ENCODE measurements around the gene ANKRD40.

DNA sequence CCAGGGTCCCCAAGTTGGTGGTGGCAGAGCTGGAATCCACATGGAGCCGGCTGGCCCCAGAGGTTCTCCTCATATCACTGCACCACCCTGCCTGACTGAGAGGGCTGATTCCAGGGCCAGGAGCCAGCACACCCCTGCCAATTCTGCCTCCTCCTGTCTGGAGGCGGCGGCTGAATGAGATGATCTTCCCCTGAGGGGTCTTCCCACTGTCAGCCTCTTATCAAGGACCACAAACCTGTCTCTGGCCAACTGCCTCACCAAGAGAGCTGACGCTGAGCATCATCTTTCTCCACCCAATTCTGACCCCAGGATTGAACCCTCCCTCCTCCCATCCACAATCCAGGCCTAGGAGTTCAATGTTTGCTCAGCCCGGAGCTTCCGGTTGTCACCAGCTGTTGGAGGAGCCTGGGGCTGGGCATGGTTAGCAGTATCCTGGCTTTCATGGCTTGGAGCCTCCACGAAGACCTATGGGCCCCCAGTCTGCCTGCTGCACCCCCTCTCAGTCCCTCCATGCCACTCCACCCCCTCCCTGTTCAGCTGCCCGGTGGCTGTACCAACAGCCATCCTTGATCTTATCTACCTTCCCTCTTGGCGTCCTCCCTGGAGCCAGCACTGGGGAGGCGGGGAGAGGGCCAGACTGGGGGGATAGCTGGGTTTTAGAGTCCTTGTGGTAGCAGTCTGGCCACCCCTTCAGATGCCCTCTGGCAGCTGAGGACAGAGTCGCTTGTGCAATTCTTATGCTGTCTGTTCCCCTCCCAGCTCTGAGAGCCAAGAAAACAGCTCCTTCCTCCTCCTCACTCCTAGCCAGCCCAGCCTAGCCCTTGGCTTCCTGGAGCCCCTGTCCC is 47.5 kb downstream of the ANKRD40 start:
- TF ChIP-seq, protein P1, sequence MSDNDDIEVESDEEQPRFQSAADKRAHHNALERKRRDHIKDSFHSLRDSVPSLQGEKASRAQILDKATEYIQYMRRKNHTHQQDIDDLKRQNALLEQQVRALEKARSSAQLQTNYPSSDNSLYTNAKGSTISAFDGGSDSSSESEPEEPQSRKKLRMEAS (IDR thresholded peaks at IDR 0.05): no peak
- TF ChIP-seq, protein P2, sequence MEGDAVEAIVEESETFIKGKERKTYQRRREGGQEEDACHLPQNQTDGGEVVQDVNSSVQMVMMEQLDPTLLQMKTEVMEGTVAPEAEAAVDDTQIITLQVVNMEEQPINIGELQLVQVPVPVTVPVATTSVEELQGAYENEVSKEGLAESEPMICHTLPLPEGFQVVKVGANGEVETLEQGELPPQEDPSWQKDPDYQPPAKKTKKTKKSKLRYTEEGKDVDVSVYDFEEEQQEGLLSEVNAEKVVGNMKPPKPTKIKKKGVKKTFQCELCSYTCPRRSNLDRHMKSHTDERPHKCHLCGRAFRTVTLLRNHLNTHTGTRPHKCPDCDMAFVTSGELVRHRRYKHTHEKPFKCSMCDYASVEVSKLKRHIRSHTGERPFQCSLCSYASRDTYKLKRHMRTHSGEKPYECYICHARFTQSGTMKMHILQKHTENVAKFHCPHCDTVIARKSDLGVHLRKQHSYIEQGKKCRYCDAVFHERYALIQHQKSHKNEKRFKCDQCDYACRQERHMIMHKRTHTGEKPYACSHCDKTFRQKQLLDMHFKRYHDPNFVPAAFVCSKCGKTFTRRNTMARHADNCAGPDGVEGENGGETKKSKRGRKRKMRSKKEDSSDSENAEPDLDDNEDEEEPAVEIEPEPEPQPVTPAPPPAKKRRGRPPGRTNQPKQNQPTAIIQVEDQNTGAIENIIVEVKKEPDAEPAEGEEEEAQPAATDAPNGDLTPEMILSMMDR (IDR thresholded peaks at IDR 0.05 in 2 of 3, conservative IDR thresholded peaks at IDR 0.05 in 1 of 3; ENCODE audit: borderline replicate concordance in 1 of 3, insufficient read depth in 1 of 3, low read depth in 2 of 3, low read length in 2 of 3): no peak
- no peak for TF ChIP-seq POLR2AphosphoS5 (IDR thresholded peaks at IDR 0.05; ENCODE audit: low read depth, low read length)
- TF ChIP-seq YY1 (IDR thresholded peaks at IDR 0.05; ENCODE audit: extremely low read depth, insufficient replicate concordance, low read depth, low read length): no peak
- TF ChIP-seq RAD21 (IDR thresholded peaks at IDR 0.05; ENCODE audit: low read depth): no peak
- no peak for TF ChIP-seq POLR2A (IDR thresholded peaks at IDR 0.05; ENCODE audit: borderline replicate concordance, extremely low read depth, insufficient read depth, insufficient read length)
- no peak for TF ChIP-seq SP1 (IDR thresholded peaks at IDR 0.05; ENCODE audit: low read depth)
- TF ChIP-seq, protein P3, sequence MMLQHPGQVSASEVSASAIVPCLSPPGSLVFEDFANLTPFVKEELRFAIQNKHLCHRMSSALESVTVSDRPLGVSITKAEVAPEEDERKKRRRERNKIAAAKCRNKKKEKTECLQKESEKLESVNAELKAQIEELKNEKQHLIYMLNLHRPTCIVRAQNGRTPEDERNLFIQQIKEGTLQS (IDR thresholded peaks at IDR 0.05): no peak
- no peak for TF ChIP-seq ZNF274 (IDR thresholded peaks at IDR 0.05; ENCODE audit: low read depth, low read length)
